D721Med (cell line): ENCODE data around the gene NCS1.

Source experiments
- DNase-seq: peaks from one replicate; pipeline ENCODE4 v3.0.0; 2011; ENCODE audit warnings: low spot score; ENCODE audit not compliant: insufficient read length
- FAIRE-seq: peaks from 2 replicates; lab custom pipeline; 2011; peaks lifted over from hg19 to GRCh38; lab: Jason Lieb, UNC
- CTCF ChIP-seq: IDR thresholded peaks from 2 replicates; pipeline ENCODE4 v1.5.1; 2012; ENCODE audit warnings: mild to moderate bottlenecking, control low read depth; ENCODE audit not compliant: insufficient read depth; ENCODE audit errors: missing control alignments

The NCS1 gene

DNA sequence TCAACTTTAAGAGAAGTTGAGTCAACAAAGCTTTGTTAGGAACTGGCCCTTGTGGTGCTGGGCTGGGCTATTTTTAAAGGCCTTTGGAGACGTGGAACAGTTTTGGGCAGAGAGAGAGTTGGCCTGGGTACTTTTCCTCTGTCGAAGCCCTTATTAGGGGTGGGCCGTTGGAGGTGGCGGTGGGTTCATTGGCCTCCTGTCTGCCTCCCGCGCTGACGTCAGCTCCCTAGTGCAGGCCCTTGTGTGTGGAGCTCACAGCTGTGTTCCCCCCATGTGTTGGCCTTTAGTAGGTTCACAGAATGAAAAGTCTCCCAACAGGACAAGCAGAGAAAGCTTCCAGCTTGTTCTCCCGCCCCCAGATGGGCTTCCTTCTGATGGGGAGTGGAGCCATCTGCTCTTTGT, 2.7 kb downstream of the NCS1 start:
- FAIRE-seq: no peak

GRCh38 chr9:130175355-130175754, 3.2 kb downstream of the NCS1 start:
- TF ChIP-seq CTCF: no peak
- no peak for DNase-seq
- no peak for FAIRE-seq

More for the DNA sequence above, 2.7 kb downstream of the NCS1 start:
- DNase-seq: no peak
- no peak for TF ChIP-seq CTCF

GRCh38 chr9:130176760-130177159, 4.6 kb downstream of the NCS1 start:
- no peak for FAIRE-seq

DNA sequence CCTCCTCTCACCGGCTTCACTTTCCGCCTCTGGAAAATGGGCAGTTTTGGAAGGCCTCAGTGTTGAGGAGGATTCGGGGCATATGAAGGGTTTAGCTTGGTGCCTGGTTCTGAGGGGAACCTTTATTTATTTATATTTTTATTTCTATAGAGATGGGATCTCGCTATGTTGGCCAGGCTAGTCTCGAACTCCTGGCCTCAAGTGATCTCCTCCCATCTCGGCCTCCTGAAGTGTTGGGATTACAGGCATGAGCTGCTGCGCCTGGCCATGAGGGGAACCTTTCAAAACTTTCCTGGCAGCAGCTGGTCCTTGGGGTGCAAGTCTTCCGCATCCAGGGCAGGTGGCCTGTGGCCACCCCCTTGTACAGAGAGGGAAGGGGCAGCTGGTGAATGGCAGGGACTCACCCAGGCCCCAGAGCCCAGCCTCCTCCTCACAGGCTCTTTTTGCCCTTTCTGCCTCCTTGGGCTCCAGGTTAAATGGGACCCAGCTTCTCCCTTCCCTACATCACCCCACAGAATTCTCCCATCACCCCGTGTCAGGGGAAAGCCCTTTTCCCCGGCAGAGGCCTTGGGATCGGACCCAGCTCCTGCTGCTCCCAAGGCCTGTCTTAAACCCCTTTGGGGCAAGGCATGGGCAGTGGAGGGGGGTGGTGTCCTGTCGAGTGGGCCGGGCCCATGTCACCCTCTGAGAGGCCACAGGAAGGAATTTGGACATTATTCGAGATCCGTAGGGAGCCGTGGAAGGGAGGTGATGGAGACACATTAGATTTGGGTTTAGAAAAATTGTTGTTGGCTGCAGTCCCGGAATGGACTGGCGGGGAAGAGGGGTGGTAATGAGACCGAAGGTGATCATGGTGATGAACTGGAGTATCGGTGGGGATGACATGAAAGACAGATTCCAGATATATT, 5.9 kb downstream of the NCS1 start:
- FAIRE-seq: no peak
- no peak for TF ChIP-seq CTCF
- DNase-seq: no peak

More at GRCh38 chr9:130176760-130177159, 4.6 kb downstream of the NCS1 start:
- no peak for DNase-seq
- TF ChIP-seq CTCF: no peak

DNA sequence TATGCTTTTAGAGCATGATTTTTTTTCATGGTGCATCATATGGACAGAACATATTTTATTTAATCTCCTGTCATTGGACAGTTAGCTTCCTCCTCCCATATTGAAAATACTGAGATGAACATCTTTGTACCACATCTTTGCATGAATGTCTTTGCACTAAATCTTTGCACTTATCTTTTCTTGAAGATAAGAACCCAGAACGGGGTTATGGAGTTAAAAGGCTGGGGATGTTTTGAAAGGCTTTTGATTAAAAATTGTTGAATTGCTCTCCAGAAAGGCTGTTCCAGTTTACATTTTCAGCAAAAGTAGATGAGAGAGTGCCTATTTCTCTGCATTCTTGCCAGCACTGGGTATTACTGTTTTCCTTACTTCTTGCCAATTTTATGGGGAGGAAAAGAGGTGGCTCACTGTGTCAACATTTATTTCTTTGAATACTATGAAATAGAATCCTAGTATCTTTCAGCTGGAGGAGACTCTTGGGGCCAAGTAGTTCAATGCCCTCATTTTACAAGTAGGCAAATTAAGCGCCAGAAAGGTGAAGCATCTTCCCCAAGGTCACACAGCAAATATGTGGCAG, 7.2 kb downstream of the NCS1 start:
- DNase-seq (no peak), FAIRE-seq (no peak)
- TF ChIP-seq CTCF: no peak

- TF ChIP-seq CTCF: no peak
- FAIRE-seq (no peak), DNase-seq (no peak)
Measured at GRCh38 chr9:130180516-130180915, 8.3 kb downstream of the NCS1 start.
